IPS-11a (cell line): ENCODE measurements around the gene ITGA1.

ENCODE experiments used
- H3K4me3 ChIP-seq: one replicate; pipeline ENCODE4 v1.5.1; 2013; ENCODE audit warnings: low read depth, low read length, control low read depth

Gene ITGA1

GRCh38 chr5:52771343-52772039, 16.2 kb upstream of the ITGA1 start:
- H3K4me3 ChIP-seq: no peak overlapping the region

GRCh38 chr5:52772668-52773067, 15.0 kb upstream of the ITGA1 start:
- no peak overlapping the region for H3K4me3 ChIP-seq

- H3K4me3 ChIP-seq: no peak overlapping the region
Measured at GRCh38 chr5:52773342-52773741, 14.4 kb upstream of the ITGA1 start.

- no peak overlapping the region for H3K4me3 ChIP-seq
Measured at GRCh38 chr5:52774005-52774410, 13.7 kb upstream of the ITGA1 start.

GRCh38 chr5:52776116-52776515, 11.6 kb upstream of the ITGA1 start:
- no peak overlapping the region for H3K4me3 ChIP-seq

- H3K4me3 ChIP-seq: no peak overlapping the region
Measured at GRCh38 chr5:52777186-52777585, 10.5 kb upstream of the ITGA1 start.

GRCh38 chr5:52778781-52779180, 8.9 kb upstream of the ITGA1 start:
- no peak overlapping the region for H3K4me3 ChIP-seq

- H3K4me3 ChIP-seq: no peak overlapping the region
Measured at GRCh38 chr5:52779213-52779612, 8.5 kb upstream of the ITGA1 start.

- no peak overlapping the region for H3K4me3 ChIP-seq
Measured at GRCh38 chr5:52783226-52783959, 4.3 kb upstream of the ITGA1 start.

GRCh38 chr5:52784737-52785136, 3.0 kb upstream of the ITGA1 start:
- H3K4me3 ChIP-seq: no peak overlapping the region

- no peak overlapping the region for H3K4me3 ChIP-seq
Measured at GRCh38 chr5:52786391-52786790, 1.3 kb upstream of the ITGA1 start.

- peak overlapping the region; percentile 64 for H3K4me3 ChIP-seq
Measured at GRCh38 chr5:52786949-52787599, 642 bp upstream of the ITGA1 start.

- H3K4me3 ChIP-seq: peak overlapping the region; percentile 64
Measured at GRCh38 chr5:52788505-52788821, 747 bp downstream of the ITGA1 start.

- no peak overlapping the region for H3K4me3 ChIP-seq
Measured at GRCh38 chr5:52789378-52789777, 1.7 kb downstream of the ITGA1 start.

- H3K4me3 ChIP-seq: no peak overlapping the region
Measured at GRCh38 chr5:52789851-52790250, 2.1 kb downstream of the ITGA1 start.

- H3K4me3 ChIP-seq: no peak overlapping the region
Measured at GRCh38 chr5:52791366-52791765, 3.6 kb downstream of the ITGA1 start.

GRCh38 chr5:52794519-52794918, 6.8 kb downstream of the ITGA1 start:
- H3K4me3 ChIP-seq: no peak overlapping the region

- no peak overlapping the region for H3K4me3 ChIP-seq
Measured at GRCh38 chr5:52796031-52796430, 8.3 kb downstream of the ITGA1 start.

- H3K4me3 ChIP-seq: no peak overlapping the region
Measured at GRCh38 chr5:52796516-52797103, 8.9 kb downstream of the ITGA1 start.

- H3K4me3 ChIP-seq: peak overlapping the region; percentile 80
Measured at GRCh38 chr5:52798938-52799337, 11.2 kb downstream of the ITGA1 start.

- H3K4me3 ChIP-seq: peak overlapping the region; percentile 80
Measured at GRCh38 chr5:52799358-52799982, 11.8 kb downstream of the ITGA1 start.
